VCaP (cell line): ENCODE data around the gene PRPH2.
A peak's percentile ranks its signal among the peaks of the same experiment; 100 is the strongest.

Experiments
- H3K27ac ChIP-seq: fragments of 450-650 bp; 2 replicates; pipeline ENCODE4 v1.5.1; 2017
- TF ChIP-seq, protein P1 (sequence below): fragments of 450-650 bp; conservative IDR thresholded peaks from 2 replicates; pipeline ENCODE4 v1.5.1; 2017; ENCODE audit warnings: mild to moderate bottlenecking, moderate library complexity

The PRPH2 gene

GRCh38 chr6:42694586-42694985, 27.8 kb downstream of the PRPH2 start:
- H3K27ac ChIP-seq, result no peak overlapping the region
- TF ChIP-seq, protein P1, sequence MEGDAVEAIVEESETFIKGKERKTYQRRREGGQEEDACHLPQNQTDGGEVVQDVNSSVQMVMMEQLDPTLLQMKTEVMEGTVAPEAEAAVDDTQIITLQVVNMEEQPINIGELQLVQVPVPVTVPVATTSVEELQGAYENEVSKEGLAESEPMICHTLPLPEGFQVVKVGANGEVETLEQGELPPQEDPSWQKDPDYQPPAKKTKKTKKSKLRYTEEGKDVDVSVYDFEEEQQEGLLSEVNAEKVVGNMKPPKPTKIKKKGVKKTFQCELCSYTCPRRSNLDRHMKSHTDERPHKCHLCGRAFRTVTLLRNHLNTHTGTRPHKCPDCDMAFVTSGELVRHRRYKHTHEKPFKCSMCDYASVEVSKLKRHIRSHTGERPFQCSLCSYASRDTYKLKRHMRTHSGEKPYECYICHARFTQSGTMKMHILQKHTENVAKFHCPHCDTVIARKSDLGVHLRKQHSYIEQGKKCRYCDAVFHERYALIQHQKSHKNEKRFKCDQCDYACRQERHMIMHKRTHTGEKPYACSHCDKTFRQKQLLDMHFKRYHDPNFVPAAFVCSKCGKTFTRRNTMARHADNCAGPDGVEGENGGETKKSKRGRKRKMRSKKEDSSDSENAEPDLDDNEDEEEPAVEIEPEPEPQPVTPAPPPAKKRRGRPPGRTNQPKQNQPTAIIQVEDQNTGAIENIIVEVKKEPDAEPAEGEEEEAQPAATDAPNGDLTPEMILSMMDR, result no peak

GRCh38 chr6:42693725-42694323, 28.6 kb downstream of the PRPH2 start:
- TF ChIP-seq, protein P1, result no peak
- H3K27ac ChIP-seq, result no peak overlapping the region

DNA sequence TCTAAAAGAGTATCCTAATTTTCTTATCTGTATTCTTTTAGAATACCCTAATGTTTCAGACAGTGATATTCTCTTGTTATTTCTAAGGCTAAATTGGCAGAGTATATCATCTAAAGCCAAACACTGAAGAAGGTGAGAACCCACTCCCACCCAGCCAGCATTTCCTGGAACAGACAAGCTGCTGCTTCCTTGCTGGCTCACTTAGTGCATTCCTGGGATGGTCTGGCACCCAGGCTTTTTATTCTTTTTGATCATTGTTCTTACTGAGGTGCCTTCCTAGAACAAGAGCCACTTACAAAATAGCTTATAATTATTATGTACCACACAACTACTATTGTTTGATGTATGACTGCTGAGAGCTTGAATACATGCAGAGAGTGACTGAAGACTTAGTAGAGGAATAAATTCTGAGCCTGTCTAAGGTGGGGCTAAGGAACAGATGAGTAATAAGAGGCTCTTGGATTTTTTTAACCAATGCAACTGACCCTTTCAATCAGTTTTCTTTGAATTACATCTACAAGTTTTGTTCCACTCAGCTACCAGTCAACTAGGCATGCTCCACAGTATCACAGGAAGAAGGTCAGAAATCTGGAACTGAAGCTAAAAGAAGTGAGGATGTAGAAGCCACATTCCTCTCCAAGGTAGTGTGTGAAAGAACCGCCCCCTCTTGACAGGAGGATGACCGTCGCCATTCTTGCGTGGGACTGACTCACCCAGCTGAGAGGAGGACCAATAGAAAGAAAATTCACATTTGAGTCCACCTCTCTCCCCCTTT, 30.1 kb downstream of the PRPH2 start:
- peak overlapping the region; percentile 16; the same call in 1 of the 2 replicates for H3K27ac ChIP-seq
- TF ChIP-seq, protein P1, result no peak

- H3K27ac ChIP-seq, result no peak overlapping the region
- TF ChIP-seq, protein P1, result no peak
Observed at GRCh38 chr6:42690872-42691271, 31.5 kb downstream of the PRPH2 start.

- TF ChIP-seq, protein P1, result no peak
- H3K27ac ChIP-seq, result no peak overlapping the region
Observed at GRCh38 chr6:42690151-42690702, 32.2 kb downstream of the PRPH2 start.

DNA sequence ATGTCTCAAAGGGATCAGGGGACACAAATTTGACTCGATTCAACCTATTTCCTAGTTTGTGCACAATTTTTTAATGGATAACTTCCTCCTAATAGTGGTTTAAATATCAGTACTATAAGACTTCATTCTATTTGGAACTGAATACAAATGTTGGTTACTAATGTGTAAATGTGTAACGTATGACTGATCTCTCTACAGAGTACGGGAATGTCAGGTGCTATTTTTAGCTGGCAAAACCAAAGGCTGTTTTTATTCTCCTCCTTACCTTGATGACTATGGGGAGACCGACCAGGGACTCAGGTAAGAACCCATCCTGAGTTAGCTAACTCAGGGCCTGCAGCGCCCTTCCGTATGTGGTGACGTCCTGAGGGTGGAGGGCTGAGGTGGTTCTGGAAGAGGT, 33.0 kb downstream of the PRPH2 start:
- TF ChIP-seq, protein P1, result no peak

GRCh38 chr6:42688281-42688680, 34.1 kb downstream of the PRPH2 start:
- TF ChIP-seq, protein P1, result no peak
- no peak overlapping the region for H3K27ac ChIP-seq

More for the DNA sequence above, 33.0 kb downstream of the PRPH2 start:
- no peak overlapping the region for H3K27ac ChIP-seq
